MM.1S (cell line): ENCODE data around the gene HBA2.
A peak's percentile ranks its signal among the peaks of the same experiment; 100 is the strongest.

Experiments
- DNase-seq: peaks from one replicate; pipeline ENCODE4 v3.0.0-alpha.2; 2015
- H2AFZ ChIP-seq: fragments of 300-600 bp; sonication (generic); 2 replicates; pipeline ENCODE4 v1.6.0; 2016; ENCODE audit warnings: antibody characterized with exemption, low read length
- H3F3A ChIP-seq: fragments of 300-600 bp; sonication (generic); 2 replicates; pipeline ENCODE4 v1.6.1; 2016; ENCODE audit warnings: mild to moderate bottlenecking, antibody characterized with exemption, low read length, moderate library complexity, mixed read lengths; ENCODE audit not compliant: insufficient read depth
- H3K27ac ChIP-seq: fragments of 300-600 bp; sonication (generic); 2 replicates; pipeline ENCODE4 v1.5.1; 2016; ENCODE audit warnings: mild to moderate bottlenecking, low read length
- H3K27me3 ChIP-seq: fragments of 300-600 bp; sonication (generic); replicated peaks from 2 replicates; pipeline ENCODE4 v1.6.0; 2016; ENCODE audit warnings: low read length; ENCODE audit not compliant: insufficient read depth
- H3K36me3 ChIP-seq: fragments of 300-600 bp; sonication (generic); replicated peaks from 2 replicates; pipeline ENCODE4 v1.6.1; 2016; ENCODE audit warnings: mild to moderate bottlenecking, low read length, mixed read lengths; ENCODE audit not compliant: insufficient read depth
- H3K4me1 ChIP-seq: fragments of 300-600 bp; sonication (generic); 2 replicates; pipeline ENCODE4 v1.6.1; 2016; ENCODE audit warnings: low read length, mixed read lengths
- H3K4me2 ChIP-seq: fragments of 300-600 bp; sonication (generic); 2 replicates; pipeline ENCODE4 v1.6.0; 2016; ENCODE audit warnings: low read depth, low read length
- H3K4me3 ChIP-seq: fragments of 300-600 bp; sonication (generic); 2 replicates; pipeline ENCODE4 v1.5.1; 2016; ENCODE audit warnings: low read length, mixed read lengths
- H3K79me2 ChIP-seq: fragments of 300-600 bp; sonication (generic); 2 replicates; pipeline ENCODE4 v1.6.1; 2016; ENCODE audit warnings: mixed run types, low read length, mixed read lengths
- H3K9ac ChIP-seq: fragments of 300-600 bp; sonication (generic); 2 replicates; pipeline ENCODE4 v1.6.1; 2016; ENCODE audit warnings: low read length, mixed read lengths
- H3K9me2 ChIP-seq: fragments of 300-600 bp; sonication (generic); replicated peaks from 2 replicates; pipeline ENCODE4 v1.6.1; 2016; ENCODE audit warnings: mild to moderate bottlenecking, low read length, mixed read lengths; ENCODE audit not compliant: insufficient read depth
- H3K9me3 ChIP-seq: fragments of 300-600 bp; sonication (generic); replicated peaks from 2 replicates; pipeline ENCODE4 v1.6.1; 2016; ENCODE audit warnings: mild to moderate bottlenecking, low read length, mixed read lengths; ENCODE audit not compliant: insufficient read depth
- H4K20me1 ChIP-seq: fragments of 300-600 bp; sonication (generic); 2 replicates; pipeline ENCODE4 v1.6.1; 2016; ENCODE audit warnings: mild to moderate bottlenecking, low read length, moderate library complexity, mixed read lengths; ENCODE audit not compliant: insufficient read depth
- CTCF ChIP-seq: fragments of 300-600 bp; sonication (generic); IDR thresholded peaks from 2 replicates; pipeline ENCODE4 v1.5.1; 2016; ENCODE audit warnings: antibody characterized with exemption, low read length, mixed read lengths
- EZH2 ChIP-seq: fragments of 300-600 bp; sonication (generic); optimal IDR thresholded peaks from 2 replicates; pipeline ENCODE3; 2017; ENCODE audit warnings: low read depth, mild to moderate bottlenecking, antibody characterized with exemption, low read length, mixed read lengths
- EZH2phosphoT487 ChIP-seq: fragments of 300-600 bp; sonication (generic); IDR thresholded peaks from 2 replicates; pipeline ENCODE4 v1.6.1; 2018; ENCODE audit warnings: antibody characterized with exemption, low read length

HBA2 gene

GRCh38 chr16:178668-179015 is 6.0 kb downstream of the HBA2 start:
- Histone ChIP-seq H3K36me3 (no peaks in the 10 kb centered on the region), H3K4me3 (no peak overlapping the region), H3K79me2 (no peaks in the 10 kb centered on the region), H3K4me2 (no peak overlapping the region), H2AFZ (no peak overlapping the region), H4K20me1 (no peaks in the 10 kb centered on the region), H3K9me2 (no peaks in the 10 kb centered on the region), H3K27me3 (peaks cover 27% of the 10 kb centered on the region), H3K4me1 (0 out of 2 replicates have a peak, but pooled peaks cover 6% of the 10 kb centered on the region), H3K9ac (no peak overlapping the region), H3K9me3 (no peaks in the 10 kb centered on the region), H3F3A (no peaks in the 10 kb centered on the region), H3K27ac (no peak overlapping the region)
- no peak for DNase-seq
- TF ChIP-seq EZH2 (no peak), CTCF (no peak), EZH2phosphoT487 (no peak)

DNA sequence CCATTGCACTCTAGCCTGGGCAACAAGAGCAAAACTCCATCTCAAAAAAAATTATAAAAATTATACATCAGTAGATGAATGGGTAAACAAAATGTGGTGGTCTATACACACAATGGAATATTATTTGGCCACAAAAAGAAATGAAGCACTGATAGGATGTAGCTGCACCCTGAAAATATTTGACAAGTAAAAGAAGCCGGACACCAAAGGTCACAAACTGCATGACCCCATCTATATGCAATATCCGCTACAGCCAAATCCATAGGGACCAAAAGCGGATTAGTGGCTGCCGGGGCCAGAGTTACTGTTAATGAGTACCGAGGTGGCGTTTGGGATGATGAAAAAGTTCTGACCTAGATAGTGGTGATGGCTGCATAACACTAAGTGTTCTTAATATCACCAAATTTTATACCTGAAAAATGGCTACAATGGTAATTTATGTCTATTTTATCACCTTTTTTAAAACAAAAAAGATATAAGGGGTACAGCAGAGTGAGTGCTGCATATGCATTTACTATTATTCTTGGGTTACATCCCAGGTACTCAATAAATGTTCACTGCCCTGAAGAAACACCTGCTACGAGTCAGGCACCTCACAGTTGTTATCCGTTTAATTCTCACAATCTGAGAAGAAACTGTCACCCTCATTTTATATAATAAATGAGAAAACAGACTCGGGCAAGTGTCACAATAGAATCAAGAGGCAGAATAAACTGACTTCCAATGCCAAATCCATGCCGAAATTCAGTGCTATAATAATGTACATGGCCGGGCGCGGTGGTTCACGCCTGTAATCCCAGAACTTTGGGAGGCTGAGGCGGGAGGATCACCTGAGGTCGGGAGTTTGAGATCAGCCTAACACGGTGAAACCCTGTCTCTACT is 6.8 kb downstream of the HBA2 start:
- Histone ChIP-seq H3F3A (no peaks in the 10 kb centered on the region), H3K27me3 (peaks cover 27% of the 10 kb centered on the region), H3K36me3 (no peaks in the 10 kb centered on the region), H3K27ac (no peak overlapping the region), H3K4me1 (0 out of 2 replicates have a peak, but pooled peaks cover 6% of the 10 kb centered on the region), H2AFZ (no peak overlapping the region), H3K9ac (no peak overlapping the region), H3K9me2 (no peaks in the 10 kb centered on the region), H3K4me3 (no peak overlapping the region), H3K9me3 (no peaks in the 10 kb centered on the region), H3K4me2 (no peak overlapping the region), H3K79me2 (no peaks in the 10 kb centered on the region), H4K20me1 (no peaks in the 10 kb centered on the region)
- no peak for TF ChIP-seq CTCF
- TF ChIP-seq EZH2, result no peak
- DNase-seq, result no peak

- Histone ChIP-seq H3K4me1 (0 out of 2 replicates have a peak, but pooled peaks cover 6% of the 10 kb centered on the region), H3K79me2 (no peaks in the 10 kb centered on the region), H4K20me1 (no peaks in the 10 kb centered on the region), H3K27me3 (peaks cover 27% of the 10 kb centered on the region), H3K9me3 (no peaks in the 10 kb centered on the region), H3K4me3 (peak within 1 kb of the TSS; percentile 47), H3K9me2 (no peaks in the 10 kb centered on the region), H2AFZ (peak within 1 kb of the TSS; percentile 49), H3K36me3 (no peaks in the 10 kb centered on the region), H3K9ac (peak within 1 kb of the TSS; percentile 22; the same call in 1 of the 2 replicates), H3F3A (no peaks in the 10 kb centered on the region), H3K4me2 (peak within 1 kb of the TSS; percentile 93), H3K27ac (no peak within 1 kb of the TSS)
- no peak for DNase-seq
- TF ChIP-seq EZH2 (no peak), EZH2phosphoT487 (no peak), CTCF (no peak)
Observed at GRCh38 chr16:180101-180675, 7.5 kb downstream of the HBA2 start, which contains the start of gene HBQ1. HBQ1 (plus strand) TSS chr16:180459; CDS start chr16:180487, 28 bp downstream.
